Measurements from ENCODE around the gene AJAP1. TPM values are rescaled to one million over a fixed set of nuclear protein-coding genes. Genes with fewer than 3 reads are reported as not detected.

AJAP1 gene
- total RNA-seq, 2 experiments from 2014 or later: 0.39 to 0.47 TPM

GRCh38 chr1:4756851-4757580, 102.6 kb downstream of the AJAP1 start:
- Mint-ChIP-seq H3K4me1 (ENCODE audit: low read depth) (no peaks in the 10 kb centered on the region), H3K9me3 (peaks cover 4% of the 10 kb centered on the region), H3K27me3 (peaks cover 17% of the 10 kb centered on the region), H3K36me3 (ENCODE audit: low read depth) (no peaks in the 10 kb centered on the region), H3K4me3 (no peak overlapping the region), H3K27ac (no peak overlapping the region)
- Histone ChIP-seq H3K36me3 (ENCODE audit: insufficient read depth, low read length) (no peaks in the 10 kb centered on the region), H3K4me1 (ENCODE audit: insufficient read depth, low read length) (no peaks in the 10 kb centered on the region), H3K27me3 (ENCODE audit: control insufficient read depth in 1 of 2, insufficient read depth in 2 of 2, low read length in 2 of 2) (no peaks in the 10 kb centered on the region), H3K9me3 (ENCODE audit: control insufficient read depth in 1 of 2, insufficient read depth in 1 of 2, low read length in 2 of 2) (peaks cover 0 to 46% of the 10 kb centered on the region in 2 experiments), H3K4me3 (ENCODE audit: low read length) (no peak overlapping the region), H3K27ac (ENCODE audit: low read depth in 1 of 2, low read length in 2 of 2) (no peak overlapping the region)
- CTCF ChIA-PET: no interaction called here
- POLR2A ChIA-PET: no interaction called here
- intact Hi-C loops (cut with DNase I, micrococcal nuclease): no loop called here
- ATAC-seq (ENCODE audit: poor library complexity) (no peak), DNase-seq (no peak)
- no peak for TF ChIP-seq CTCF (IDR thresholded peaks at IDR 0.05)

- Histone ChIP-seq H3K27ac (ENCODE audit: low read depth in 1 of 2, low read length in 2 of 2) (no peak overlapping the region), H3K36me3 (ENCODE audit: insufficient read depth, low read length) (no peaks in the 10 kb centered on the region), H3K4me1 (ENCODE audit: insufficient read depth, low read length) (no peaks in the 10 kb centered on the region), H3K27me3 (ENCODE audit: control insufficient read depth in 1 of 2, insufficient read depth in 2 of 2, low read length in 2 of 2) (no peaks in the 10 kb centered on the region), H3K9me3 (ENCODE audit: control insufficient read depth in 1 of 2, insufficient read depth in 1 of 2, low read length in 2 of 2) (peaks cover 0 to 38% of the 10 kb centered on the region in 2 experiments), H3K4me3 (ENCODE audit: low read length) (no peak overlapping the region)
- Mint-ChIP-seq H3K36me3 (ENCODE audit: low read depth) (no peaks in the 10 kb centered on the region), H3K4me3 (no peak overlapping the region), H3K4me1 (ENCODE audit: low read depth) (no peaks in the 10 kb centered on the region), H3K9me3 (peaks cover 4% of the 10 kb centered on the region), H3K27ac (no peak overlapping the region), H3K27me3 (peaks cover 18% of the 10 kb centered on the region)
- ChIA-PET CTCF (no interaction called here), POLR2A (no interaction called here)
- DNase-seq (no peak), ATAC-seq (ENCODE audit: poor library complexity) (no peak)
- intact Hi-C loops (cut with DNase I, micrococcal nuclease): no loop called here
- no peak for TF ChIP-seq CTCF (IDR thresholded peaks at IDR 0.05)
Measured at GRCh38 chr1:4759671-4760070, 105.3 kb downstream of the AJAP1 start.

- Histone ChIP-seq H3K36me3 (ENCODE audit: insufficient read depth, low read length) (no peaks in the 10 kb centered on the region), H3K4me1 (ENCODE audit: insufficient read depth, low read length) (no peaks in the 10 kb centered on the region), H3K9me3 (ENCODE audit: control insufficient read depth in 1 of 2, insufficient read depth in 1 of 2, low read length in 2 of 2) (peaks cover 0 to 34% of the 10 kb centered on the region in 2 experiments), H3K27ac (ENCODE audit: low read depth in 1 of 2, low read length in 2 of 2) (no peak overlapping the region), H3K4me3 (ENCODE audit: low read length) (no peak overlapping the region), H3K27me3 (ENCODE audit: control insufficient read depth in 1 of 2, insufficient read depth in 2 of 2, low read length in 2 of 2) (no peaks in the 10 kb centered on the region)
- DNase-seq (no peak), ATAC-seq (ENCODE audit: poor library complexity) (no peak)
- H3K27ac Mint-ChIP-seq: no peak overlapping the region
- ChIA-PET CTCF (no interaction called here), POLR2A (no interaction called here)
- H3K36me3 Mint-ChIP-seq (ENCODE audit: low read depth): no peaks in the 10 kb centered on the region
- H3K4me3 Mint-ChIP-seq: no peak overlapping the region
- intact Hi-C loops (cut with DNase I, micrococcal nuclease): no loop called here
- H3K9me3 Mint-ChIP-seq: peaks cover 4% of the 10 kb centered on the region
- no peaks in the 10 kb centered on the region for H3K4me1 Mint-ChIP-seq (ENCODE audit: low read depth)
- TF ChIP-seq CTCF (IDR thresholded peaks at IDR 0.05): no peak
- H3K27me3 Mint-ChIP-seq: peaks cover 22% of the 10 kb centered on the region
Measured at GRCh38 chr1:4760088-4760487, 105.7 kb downstream of the AJAP1 start.
